Common myeloid progenitor, CD34-positive (primary cell): Measurements from ENCODE around the gene PEX7.

ENCODE experiments used
- CTCF ChIA-PET: fragments of 350-600 bp; sonication (Branson Sonifier 250); formaldehyde crosslinking; loops from one replicate; lab custom pipeline; 2021; ENCODE audit warnings: antibody characterized with exemption; lab: Charles Lee
- POLR2A ChIA-PET: fragments of 350-600 bp; sonication (Branson Sonifier 250); formaldehyde crosslinking; loops from one replicate; lab custom pipeline; 2021; ENCODE audit warnings: antibody characterized with exemption; lab: Charles Lee
- DNase-seq, 3 donors: peaks; one replicate each; pipeline versions ENCODE4 v3.0.0 to v3.0.0-alpha.2; 2013
- H3K27ac ChIP-seq, 2 experiments: 1 replicate in 1 of 2; 2 replicates in 1 of 2; pipeline ENCODE4 v1.7.0; 2013; ENCODE audit warnings: inconsistent platforms in 2 of 2, low read length in 2 of 2, mild to moderate bottlenecking in 2 of 2, low read depth in 1 of 2, moderate library complexity in 1 of 2; ENCODE audit not compliant: severe bottlenecking in 2 of 2, insufficient read depth in 1 of 2, poor library complexity in 1 of 2
- H3K27me3 ChIP-seq, 5 experiments: replicated peaks in 2 of 5; 1 replicate in 3 of 5; 2 replicates in 2 of 5; pipeline versions ENCODE4 v1.6.1 to v1.7.0; 2013; ENCODE audit warnings: low read length in 4 of 5, mild to moderate bottlenecking in 2 of 5, moderate library complexity in 2 of 5, inconsistent platforms in 1 of 5; ENCODE audit not compliant: insufficient read depth in 5 of 5, control insufficient read depth in 4 of 5
- H3K36me3 ChIP-seq, 4 experiments: 1 replicate in 2 of 4; 2 replicates in 2 of 4; pipeline versions ENCODE4 v1.6.1 to v1.7.0; 2013; ENCODE audit warnings: low read length in 3 of 4, control low read depth in 1 of 4, mild to moderate bottlenecking in 1 of 4; ENCODE audit not compliant: control insufficient read depth in 4 of 4, insufficient read depth in 4 of 4
- H3K4me1 ChIP-seq, 4 experiments: 1 replicate in 3 of 4; 2 replicates in 1 of 4; pipeline versions ENCODE4 v1.6.1 to v1.7.1; 2013; ENCODE audit warnings: low read length in 3 of 4, mild to moderate bottlenecking in 3 of 4, control low read depth in 1 of 4, inconsistent platforms in 1 of 4, moderate library complexity in 1 of 4; ENCODE audit not compliant: control insufficient read depth in 4 of 4, insufficient read depth in 4 of 4; ENCODE audit errors: control extremely low read depth in 1 of 4
- H3K4me3 ChIP-seq, 7 experiments: 1 replicate in 4 of 7; 2 replicates in 3 of 7; pipeline versions ENCODE4 v1.5.1 to v1.7.0; 2013; ENCODE audit warnings: mild to moderate bottlenecking in 7 of 7, low read length in 6 of 7, moderate library complexity in 6 of 7, inconsistent platforms in 2 of 7, low read depth in 2 of 7, control low read depth in 1 of 7; ENCODE audit not compliant: insufficient read depth in 4 of 7, control insufficient read depth in 1 of 7; ENCODE audit errors: extremely low read depth in 1 of 7
- H3K9me3 ChIP-seq, 5 experiments: 1 replicate in 4 of 5; 2 replicates in 1 of 5; pipeline versions ENCODE4 v1.6.1 to v1.7.1; 2013; ENCODE audit warnings: low read length in 4 of 5, mild to moderate bottlenecking in 2 of 5, inconsistent platforms in 1 of 5, low read depth in 1 of 5, moderate library complexity in 1 of 5; ENCODE audit not compliant: control insufficient read depth in 4 of 5, insufficient read depth in 2 of 5; ENCODE audit errors: control extremely low read depth in 1 of 5
- WGBS: methylation state at CpG from one replicate; pipeline ENCODE4 v1.1.5; 2013; ENCODE audit not compliant: insufficient coverage; 5-methylcytosine and 5-hydroxymethylcytosine counted together

PEX7 gene

DNA sequence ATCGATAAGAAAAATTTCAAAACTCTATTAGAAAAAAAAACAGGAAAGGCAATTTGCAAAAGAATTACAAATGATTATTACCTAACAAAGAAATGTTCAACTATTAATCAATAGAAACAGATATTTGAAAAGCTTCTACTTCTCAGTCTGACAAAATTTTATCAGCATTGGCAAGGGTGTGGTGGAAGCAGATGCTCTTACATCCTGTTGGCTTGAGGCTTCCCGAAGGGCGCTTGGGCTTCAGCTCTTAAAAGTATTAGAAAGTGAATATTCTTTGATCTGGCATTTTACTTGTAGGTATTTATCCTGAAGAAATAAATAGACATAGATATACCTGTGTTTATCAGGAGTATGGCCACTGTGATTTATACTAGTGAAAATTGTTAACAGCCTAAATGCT lies 138.4 kb downstream of the PEX7 start:
- peaks cover 5 to 23% (median 20%) of the 10 kb centered on the region in 4 experiments for H3K4me1 ChIP-seq
- no peak overlapping the region for H3K4me3 ChIP-seq
- H3K27ac ChIP-seq = no peak overlapping the region
- POLR2A ChIA-PET = no interaction called here
- no CpG with 5 or more reads among the region's 3 CpGs for WGBS
- CTCF ChIA-PET = interaction anchor here (0.7 kb wide), 1 partner anchor 310 kb away, joined by 3 read pairs; no protein-coding TSS in a partner anchor
- no peaks in the 10 kb centered on the region for H3K9me3 ChIP-seq
- no peaks in the 10 kb centered on the region for H3K36me3 ChIP-seq
- H3K27me3 ChIP-seq = peaks cover 0 to 11% (median 2%) of the 10 kb centered on the region in 5 experiments
- peak; percentile 19 to 71 (median 54) for DNase-seq

- 100% methylated on average over 2 of the region's 5 CpGs for WGBS
- ChIA-PET POLR2A (no interaction called here), CTCF (no interaction called here)
Measured at GRCh38 chr6:136961848-136962247, 139.5 kb downstream of the PEX7 start.

DNA sequence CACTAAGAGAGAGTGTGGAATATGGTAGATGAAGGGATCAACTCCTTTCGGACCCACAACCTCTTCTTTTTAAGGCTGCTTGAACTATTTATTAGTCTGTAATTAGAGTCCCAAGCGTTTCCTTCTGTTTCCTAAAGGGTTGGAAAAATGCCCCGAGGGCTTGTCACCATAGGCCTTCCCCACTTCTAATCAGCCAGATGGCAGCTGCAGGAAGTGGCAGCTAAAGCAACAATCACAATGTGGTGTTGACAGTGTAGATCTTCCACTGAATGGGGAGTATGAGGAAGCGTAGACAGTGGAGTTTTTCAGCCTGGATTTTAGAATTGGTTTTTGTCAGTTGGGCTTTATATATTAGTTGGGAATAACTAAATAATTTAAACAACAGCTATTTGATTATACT lies 140.3 kb downstream of the PEX7 start:
- no peaks in the 10 kb centered on the region for H3K9me3 ChIP-seq
- peak overlapping the region in 1 of 7 experiments; percentile 6 for H3K4me3 ChIP-seq
- H3K4me1 ChIP-seq = peaks cover 2 to 11% (median 9%) of the 10 kb centered on the region in 4 experiments
- WGBS = 0% methylated on average over 2 of the region's 4 CpGs
- POLR2A ChIA-PET = no interaction called here
- peaks cover 0 to 11% (median 5%) of the 10 kb centered on the region in 5 experiments for H3K27me3 ChIP-seq
- no peaks in the 10 kb centered on the region for H3K36me3 ChIP-seq
- DNase-seq = peak; percentile 61 to 94 (median 91)
- no peak overlapping the region for H3K27ac ChIP-seq
- CTCF ChIA-PET = interaction anchor here (1.0 kb wide), 1 partner anchor 9 kb away, joined by 3 read pairs; no protein-coding TSS in a partner anchor

More at GRCh38 chr6:136961848-136962247, 139.5 kb downstream of the PEX7 start:
- Histone ChIP-seq H3K9me3 (no peaks in the 10 kb centered on the region), H3K4me1 (peaks cover 2 to 17% (median 15%) of the 10 kb centered on the region in 4 experiments), H3K27me3 (peaks cover 0 to 11% (median 2%) of the 10 kb centered on the region in 5 experiments), H3K36me3 (no peaks in the 10 kb centered on the region), H3K4me3 (no peak overlapping the region), H3K27ac (no peak overlapping the region)
- DNase-seq = no peak

DNA sequence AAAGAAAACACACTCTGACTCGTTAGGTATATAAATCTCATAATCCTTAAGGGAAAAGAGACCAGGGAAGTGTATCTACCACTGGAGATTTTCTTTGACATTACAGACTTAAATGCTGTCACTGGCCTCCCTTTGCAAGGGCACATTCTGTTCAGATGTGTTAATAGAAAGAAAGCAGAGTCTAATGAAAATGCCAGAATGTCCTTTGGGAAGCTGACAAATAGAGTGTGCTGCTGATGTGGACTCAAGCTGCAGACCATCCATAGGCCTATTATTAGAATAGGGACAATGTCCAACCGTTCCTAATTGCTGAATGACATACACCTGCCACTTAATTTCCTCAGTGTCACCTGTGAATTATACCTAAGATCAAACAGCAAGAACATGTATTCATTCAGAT lies 140.9 kb downstream of the PEX7 start:
- Histone ChIP-seq H3K27ac (no peak overlapping the region), H3K4me1 (peaks cover 2 to 13% (median 9%) of the 10 kb centered on the region in 4 experiments), H3K36me3 (no peaks in the 10 kb centered on the region), H3K27me3 (peaks cover 0 to 10% (median 6%) of the 10 kb centered on the region in 5 experiments), H3K4me3 (no peak overlapping the region), H3K9me3 (no peaks in the 10 kb centered on the region)
- no peak for DNase-seq
- POLR2A ChIA-PET = no interaction called here
- 55% methylated on average over 2 of the region's 2 CpGs for WGBS
- CTCF ChIA-PET = interaction anchor here (1.0 to 1.4 kb wide), 3 partner anchors 8 to 35 kb away, joined by 3 to 4 read pairs (median 3); no protein-coding TSS in a partner anchor
